ENCODE results near the gene TSPAN12. TPM values are rescaled to one million over a fixed set of nuclear protein-coding genes. Genes with fewer than 3 reads are reported as not detected.
"Not testable (repeated sequence)": the region's sequence is repeated elsewhere in the genome, so short reads cannot be mapped to it uniquely, and the experiment has no call there.

TSPAN12 gene
- total and polyA plus RNA-seq, 3 experiments from 2014 or later, result not detected

DNA sequence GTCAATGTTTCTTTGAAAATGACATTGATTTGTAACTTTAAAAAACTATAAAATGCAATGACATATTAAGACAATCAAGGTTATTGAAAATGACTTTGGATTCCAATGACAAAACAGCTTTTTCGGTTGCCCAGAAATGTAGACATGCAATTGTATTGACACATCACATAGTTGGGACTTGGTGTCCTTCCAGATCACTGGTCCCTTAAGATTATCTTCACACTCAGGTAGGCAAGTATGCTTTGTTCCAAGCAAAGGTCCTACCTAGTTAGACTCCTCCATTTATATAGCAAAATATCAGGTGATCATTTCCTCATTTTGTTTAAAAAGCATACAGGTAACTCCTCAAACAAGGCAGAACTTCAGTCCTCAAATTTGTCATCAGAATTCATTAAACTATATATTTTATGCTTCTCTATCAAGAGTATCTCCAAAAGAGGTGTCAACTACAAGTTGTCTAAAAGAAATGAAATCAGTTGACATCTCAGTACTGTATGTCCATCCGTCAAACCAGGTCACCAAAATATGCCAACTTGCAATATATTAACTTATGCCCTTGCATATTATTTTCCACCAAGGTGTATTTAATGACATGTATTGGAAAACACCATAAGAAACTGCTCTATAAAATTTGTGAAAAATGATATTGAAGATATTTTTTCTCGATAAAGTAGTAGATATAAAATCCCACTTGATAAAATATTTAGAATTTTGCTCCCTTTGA, 64.6 kb downstream of the TSPAN12 start:
- Mint-ChIP-seq H3K27me3 (peaks cover 5 to 8% of the 10 kb centered on the region in 2 donors), H3K36me3 (no peaks in the 10 kb centered on the region), H3K4me1 (no peaks in the 10 kb centered on the region), H3K27ac (no peak overlapping the region), H3K4me3 (no peak overlapping the region), H3K9me3 (no peaks in the 10 kb centered on the region)
- H3K4me3 ChIP-seq (ENCODE audit: low read length), result no peak overlapping the region
- H3K9me3 ChIP-seq (ENCODE audit: low read length), result no peaks in the 10 kb centered on the region
- H3K27ac ChIP-seq (ENCODE audit: low read depth, low read length), result no peak overlapping the region
- ChIA-PET CTCF (interaction anchor here (1.6 to 2.0 kb wide), 2 partner anchors 12 to 289 kb away, joined by 5 to 15 read pairs; no protein-coding TSS in a partner anchor), POLR2A (no interaction called here)
- no peaks in the 10 kb centered on the region for H3K4me1 ChIP-seq (ENCODE audit: insufficient read depth, low read length)
- DNase-seq, result no peak
- H3K27me3 ChIP-seq (ENCODE audit: insufficient read depth, low read length, poor library complexity, severe bottlenecking), result no peaks in the 10 kb centered on the region
- H3K36me3 ChIP-seq (ENCODE audit: insufficient read depth, low read length), result no peaks in the 10 kb centered on the region

DNA sequence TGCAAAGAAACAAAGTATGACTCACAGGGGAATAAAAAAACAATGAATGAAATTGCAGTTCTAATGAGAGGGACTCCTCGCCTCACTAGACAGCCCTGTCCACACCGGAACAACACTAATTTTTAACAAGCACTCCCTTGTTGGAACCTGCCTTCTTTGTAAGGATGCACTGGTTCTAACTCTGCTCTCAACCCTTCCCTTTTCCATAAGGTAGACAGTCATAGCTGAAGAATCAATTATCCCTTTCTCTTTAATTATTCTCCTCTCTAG, 65.1 kb downstream of the TSPAN12 start:
- H3K36me3 Mint-ChIP-seq, result no peaks in the 10 kb centered on the region
- Histone ChIP-seq H3K9me3 (ENCODE audit: low read length) (no peaks in the 10 kb centered on the region), H3K36me3 (ENCODE audit: insufficient read depth, low read length) (no peaks in the 10 kb centered on the region), H3K4me3 (ENCODE audit: low read length) (no peak overlapping the region), H3K27me3 (ENCODE audit: insufficient read depth, low read length, poor library complexity, severe bottlenecking) (no peaks in the 10 kb centered on the region), H3K27ac (ENCODE audit: low read depth, low read length) (no peak overlapping the region), H3K4me1 (ENCODE audit: insufficient read depth, low read length) (no peaks in the 10 kb centered on the region)
- H3K4me1 Mint-ChIP-seq, result no peaks in the 10 kb centered on the region
- CTCF ChIA-PET, result interaction anchor here (1.1 to 2.0 kb wide), 8 partner anchors 10 to 316 kb away, joined by 3 to 15 read pairs (median 5); no protein-coding TSS in a partner anchor
- no peaks in the 10 kb centered on the region for H3K9me3 Mint-ChIP-seq
- H3K27ac Mint-ChIP-seq, result no peak overlapping the region
- peaks cover 5 to 8% of the 10 kb centered on the region in 2 donors for H3K27me3 Mint-ChIP-seq
- DNase-seq, result no peak
- POLR2A ChIA-PET, result no interaction called here
- no peak overlapping the region for H3K4me3 Mint-ChIP-seq

DNA sequence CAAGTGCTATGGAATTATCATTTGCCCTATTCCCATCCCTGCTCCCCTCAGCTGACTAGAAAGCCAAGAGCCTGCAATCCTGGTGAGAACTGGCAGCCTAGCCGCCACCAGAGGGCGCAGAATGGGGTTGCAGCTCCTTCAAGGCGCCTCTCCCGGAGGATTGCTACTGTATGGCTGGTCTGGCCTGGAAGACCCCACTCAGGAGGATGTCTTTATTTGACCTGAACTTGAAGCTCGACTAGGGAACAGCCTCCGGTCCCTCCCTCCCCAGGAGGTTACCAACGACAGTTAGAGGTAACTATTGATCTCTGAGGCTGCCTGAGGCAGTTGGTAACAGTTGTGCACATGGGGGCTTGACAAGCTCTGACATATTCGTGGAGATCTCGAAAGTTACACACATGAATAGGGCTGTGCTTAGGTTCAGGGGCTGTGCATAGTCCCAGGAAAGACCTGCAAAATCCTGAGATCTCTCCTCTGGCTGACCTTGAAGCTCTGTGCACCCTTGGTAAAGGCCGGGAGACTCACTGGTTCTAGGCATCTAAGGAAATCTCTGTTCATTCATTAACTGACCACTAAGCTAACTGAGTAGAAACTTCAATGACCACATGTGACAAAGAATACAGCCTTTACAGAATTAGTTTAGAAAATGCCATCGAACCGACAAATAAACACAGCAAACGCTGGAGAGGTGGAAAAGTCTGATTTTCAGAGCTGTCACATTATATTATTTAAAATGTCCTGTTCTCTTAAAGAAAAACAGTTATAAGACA, 65.7 kb downstream of the TSPAN12 start:
- H3K27ac ChIP-seq (ENCODE audit: low read depth, low read length), result no peak overlapping the region
- H3K9me3 ChIP-seq (ENCODE audit: low read length), result no peaks in the 10 kb centered on the region
- Mint-ChIP-seq H3K4me1 (no peaks in the 10 kb centered on the region), H3K27ac (no peak overlapping the region), H3K4me3 (no peak overlapping the region), H3K27me3 (peaks cover 5 to 8% of the 10 kb centered on the region in 2 donors), H3K9me3 (no peaks in the 10 kb centered on the region), H3K36me3 (no peaks in the 10 kb centered on the region)
- H3K36me3 ChIP-seq (ENCODE audit: insufficient read depth, low read length), result no peaks in the 10 kb centered on the region
- POLR2A ChIA-PET, result no interaction called here
- no peaks in the 10 kb centered on the region for H3K4me1 ChIP-seq (ENCODE audit: insufficient read depth, low read length)
- CTCF ChIA-PET, result interaction anchor here (0.7 to 2.0 kb wide), 10 partner anchors 10 to 316 kb away, joined by 3 to 15 read pairs (median 5); no protein-coding TSS in a partner anchor
- H3K4me3 ChIP-seq (ENCODE audit: low read length), result no peak overlapping the region
- no peaks in the 10 kb centered on the region for H3K27me3 ChIP-seq (ENCODE audit: insufficient read depth, low read length, poor library complexity, severe bottlenecking)
- peak; percentile 10 to 63 (median 31) for DNase-seq

DNA sequence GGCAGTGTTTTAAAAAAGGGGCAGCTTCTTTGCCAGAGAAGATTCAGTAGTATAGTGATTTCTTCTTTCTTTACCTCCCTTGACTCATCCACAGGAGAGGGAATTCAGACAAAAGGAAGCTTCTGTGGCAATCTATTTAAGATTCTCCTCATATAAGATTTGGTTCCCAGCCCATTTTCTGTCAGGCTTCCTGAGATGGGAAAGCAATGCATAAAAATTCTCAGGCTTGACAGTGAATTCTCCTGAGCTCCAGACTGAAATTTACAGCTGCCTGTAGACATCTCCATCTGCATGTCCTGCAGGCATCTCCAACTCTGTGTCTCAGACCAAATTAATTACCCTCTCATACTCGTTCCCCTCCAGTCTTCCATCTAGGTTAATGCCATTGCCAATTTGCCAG, 72.8 kb downstream of the TSPAN12 start:
- no peak overlapping the region for H3K4me3 ChIP-seq (ENCODE audit: low read length)
- ChIA-PET CTCF (no interaction called here), POLR2A (no interaction called here)
- no peak overlapping the region for H3K4me3 Mint-ChIP-seq
- H3K27me3 ChIP-seq (ENCODE audit: insufficient read depth, low read length, poor library complexity, severe bottlenecking), result no peaks in the 10 kb centered on the region
- no peaks in the 10 kb centered on the region for H3K9me3 Mint-ChIP-seq
- H3K27me3 Mint-ChIP-seq, result peaks cover 0 to 10% of the 10 kb centered on the region in 2 donors
- H3K36me3 ChIP-seq (ENCODE audit: insufficient read depth, low read length), result no peaks in the 10 kb centered on the region
- no peaks in the 10 kb centered on the region for H3K9me3 ChIP-seq (ENCODE audit: low read length)
- no peak overlapping the region for H3K27ac ChIP-seq (ENCODE audit: low read depth, low read length)
- H3K4me1 Mint-ChIP-seq, result no peaks in the 10 kb centered on the region
- no peak for DNase-seq
- H3K4me1 ChIP-seq (ENCODE audit: insufficient read depth, low read length), result no peaks in the 10 kb centered on the region
- no peak overlapping the region for H3K27ac Mint-ChIP-seq
- no peaks in the 10 kb centered on the region for H3K36me3 Mint-ChIP-seq

DNA sequence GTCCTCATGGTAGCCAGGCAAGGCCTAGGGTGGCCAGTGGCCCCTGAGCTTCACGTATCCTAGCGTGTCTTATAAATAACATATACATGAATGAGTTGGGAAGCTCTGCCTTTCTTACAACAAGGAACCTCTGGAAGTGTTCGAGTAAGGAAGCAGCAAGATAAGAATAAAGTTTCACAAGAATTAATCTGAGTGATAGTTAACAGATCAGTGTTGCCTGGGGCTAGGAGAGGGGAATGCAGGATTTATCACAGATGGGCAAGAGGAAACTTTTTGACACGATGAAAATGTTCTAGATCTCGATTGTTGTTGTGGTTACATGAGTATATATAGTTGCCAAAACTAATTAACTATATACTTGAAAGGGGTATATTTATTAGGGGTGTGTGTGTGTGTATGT, 74.2 kb downstream of the TSPAN12 start:
- ChIA-PET POLR2A (no interaction called here), CTCF (interaction anchor here (0.7 kb wide), 1 partner anchor 12 kb away, joined by 3 read pairs; no protein-coding TSS in a partner anchor)
- H3K4me3 ChIP-seq (ENCODE audit: low read length), result no peak overlapping the region
- no peaks in the 10 kb centered on the region for H3K27me3 ChIP-seq (ENCODE audit: insufficient read depth, low read length, poor library complexity, severe bottlenecking)
- H3K9me3 Mint-ChIP-seq, result no peaks in the 10 kb centered on the region
- H3K9me3 ChIP-seq (ENCODE audit: low read length), result no peaks in the 10 kb centered on the region
- H3K36me3 Mint-ChIP-seq, result no peaks in the 10 kb centered on the region
- H3K36me3 ChIP-seq (ENCODE audit: insufficient read depth, low read length), result no peaks in the 10 kb centered on the region
- no peaks in the 10 kb centered on the region for H3K4me1 ChIP-seq (ENCODE audit: insufficient read depth, low read length)
- no peaks in the 10 kb centered on the region for H3K4me1 Mint-ChIP-seq
- DNase-seq, result no peak
- no peak overlapping the region for H3K4me3 Mint-ChIP-seq
- H3K27ac ChIP-seq (ENCODE audit: low read depth, low read length), result no peak overlapping the region
- peaks cover 0 to 8% of the 10 kb centered on the region in 2 donors for H3K27me3 Mint-ChIP-seq
- H3K27ac Mint-ChIP-seq, result no peak overlapping the region

DNA sequence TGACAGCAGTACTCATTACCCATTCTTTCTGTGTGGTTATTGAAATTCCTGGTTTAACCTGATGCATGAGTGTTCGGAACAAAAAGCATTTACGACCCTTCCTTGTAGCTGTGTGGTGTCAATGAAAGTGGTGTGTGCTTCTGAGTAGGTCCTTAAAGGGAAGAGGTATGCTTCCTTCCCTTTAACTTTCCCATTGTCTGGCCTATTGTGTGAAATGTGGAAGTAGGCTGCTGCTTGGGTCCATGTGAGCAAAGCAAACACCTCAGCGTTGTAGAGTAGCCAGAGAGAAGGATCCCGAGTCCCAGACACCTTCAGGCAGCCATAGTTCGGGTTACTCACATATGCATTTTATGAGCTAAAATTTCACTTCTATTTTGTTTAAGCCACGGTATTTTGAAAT, 74.7 kb downstream of the TSPAN12 start:
- H3K9me3 Mint-ChIP-seq, result no peaks in the 10 kb centered on the region
- no peak overlapping the region for H3K27ac Mint-ChIP-seq
- no peaks in the 10 kb centered on the region for H3K36me3 ChIP-seq (ENCODE audit: insufficient read depth, low read length)
- no peaks in the 10 kb centered on the region for H3K9me3 ChIP-seq (ENCODE audit: low read length)
- no peaks in the 10 kb centered on the region for H3K27me3 ChIP-seq (ENCODE audit: insufficient read depth, low read length, poor library complexity, severe bottlenecking)
- ChIA-PET CTCF (interaction anchor here (0.7 kb wide), 1 partner anchor 12 kb away, joined by 3 read pairs; no protein-coding TSS in a partner anchor), POLR2A (no interaction called here)
- no peak overlapping the region for H3K4me3 Mint-ChIP-seq
- H3K27ac ChIP-seq (ENCODE audit: low read depth, low read length), result no peak overlapping the region
- H3K27me3 Mint-ChIP-seq, result peaks cover 0 to 8% of the 10 kb centered on the region in 2 donors
- H3K4me3 ChIP-seq (ENCODE audit: low read length), result no peak overlapping the region
- DNase-seq, result no peak
- no peaks in the 10 kb centered on the region for H3K4me1 Mint-ChIP-seq
- no peaks in the 10 kb centered on the region for H3K36me3 Mint-ChIP-seq
- H3K4me1 ChIP-seq (ENCODE audit: insufficient read depth, low read length), result no peaks in the 10 kb centered on the region

DNA sequence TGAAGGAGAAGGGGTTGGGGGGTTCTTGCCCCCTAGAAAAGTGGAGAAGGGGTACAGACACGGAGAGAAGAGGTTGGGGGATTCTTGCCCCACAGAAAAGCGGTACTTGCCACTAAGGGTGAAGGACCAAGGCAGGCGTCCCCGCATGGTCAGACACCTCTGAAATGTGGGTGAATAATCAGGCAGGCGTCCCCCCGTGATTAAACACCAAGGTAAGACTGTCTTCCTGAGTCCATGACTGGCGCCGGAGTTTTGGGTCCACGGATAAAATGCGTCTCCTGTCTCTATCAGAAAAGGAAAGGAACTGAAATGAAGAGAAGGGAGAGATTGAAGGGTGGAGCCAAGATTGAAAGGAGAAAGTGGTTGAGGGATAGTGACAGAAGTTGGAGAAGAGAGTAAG, 76.0 kb downstream of the TSPAN12 start:
- DNase-seq; H3K4me3 ChIP-seq (ENCODE audit: low read length); H3K27ac Mint-ChIP-seq; H3K4me1 Mint-ChIP-seq; H3K4me1 ChIP-seq (ENCODE audit: insufficient read depth, low read length); H3K36me3 ChIP-seq (ENCODE audit: insufficient read depth, low read length); H3K4me3 Mint-ChIP-seq; H3K36me3 Mint-ChIP-seq; H3K9me3 ChIP-seq (ENCODE audit: low read length); H3K27me3 Mint-ChIP-seq; H3K27me3 ChIP-seq (ENCODE audit: insufficient read depth, low read length, poor library complexity, severe bottlenecking); H3K9me3 Mint-ChIP-seq; POLR2A ChIA-PET; CTCF ChIA-PET; H3K27ac ChIP-seq (ENCODE audit: low read depth, low read length): not testable (repeated sequence)

DNA sequence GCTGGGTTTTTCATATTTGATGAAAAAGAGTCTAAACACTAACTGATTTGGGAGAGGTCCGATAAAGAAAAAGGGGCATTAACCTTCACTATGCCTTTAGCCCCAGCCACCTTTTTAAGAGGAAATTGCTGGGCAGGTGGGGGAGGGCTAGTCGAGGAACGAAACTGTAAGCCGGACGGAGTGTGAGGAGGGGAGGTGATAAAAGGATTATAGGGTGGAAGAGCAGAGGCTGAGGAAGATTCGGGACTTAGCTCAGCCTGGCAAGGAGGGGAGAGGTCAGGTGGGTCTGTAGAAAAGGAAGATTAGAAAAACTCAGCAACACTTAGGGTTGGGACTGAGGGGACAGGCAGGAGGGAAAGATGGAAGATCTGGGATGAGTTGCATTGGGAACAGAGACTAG, 77.0 kb downstream of the TSPAN12 start:
- no peaks in the 10 kb centered on the region for H3K36me3 Mint-ChIP-seq
- POLR2A ChIA-PET, result no interaction called here

More for the DNA sequence above, 77.0 kb downstream of the TSPAN12 start:
- H3K27me3 ChIP-seq (ENCODE audit: insufficient read depth, low read length, poor library complexity, severe bottlenecking), result no peaks in the 10 kb centered on the region
- no peak overlapping the region for H3K4me3 ChIP-seq (ENCODE audit: low read length)
- no peak for DNase-seq
- H3K4me1 ChIP-seq (ENCODE audit: insufficient read depth, low read length), result no peaks in the 10 kb centered on the region
- Mint-ChIP-seq H3K27me3 (peaks cover 0 to 4% of the 10 kb centered on the region in 2 donors), H3K4me3 (no peak overlapping the region), H3K27ac (no peak overlapping the region), H3K9me3 (no peaks in the 10 kb centered on the region), H3K4me1 (no peaks in the 10 kb centered on the region)
- no peak overlapping the region for H3K27ac ChIP-seq (ENCODE audit: low read depth, low read length)
- CTCF ChIA-PET, result no interaction called here
- H3K36me3 ChIP-seq (ENCODE audit: insufficient read depth, low read length), result no peaks in the 10 kb centered on the region
- no peaks in the 10 kb centered on the region for H3K9me3 ChIP-seq (ENCODE audit: low read length)

Data from CD8-positive, alpha-beta memory T cell (primary cell).